Measurements from ENCODE around the gene LIX1. TPM values are rescaled to one million over a fixed set of nuclear protein-coding genes. Genes with fewer than 3 reads are reported as not detected.

The LIX1 gene
- total and polyA plus RNA-seq, 12 donors: 0.01 TPM; not detected in 11

DNA sequence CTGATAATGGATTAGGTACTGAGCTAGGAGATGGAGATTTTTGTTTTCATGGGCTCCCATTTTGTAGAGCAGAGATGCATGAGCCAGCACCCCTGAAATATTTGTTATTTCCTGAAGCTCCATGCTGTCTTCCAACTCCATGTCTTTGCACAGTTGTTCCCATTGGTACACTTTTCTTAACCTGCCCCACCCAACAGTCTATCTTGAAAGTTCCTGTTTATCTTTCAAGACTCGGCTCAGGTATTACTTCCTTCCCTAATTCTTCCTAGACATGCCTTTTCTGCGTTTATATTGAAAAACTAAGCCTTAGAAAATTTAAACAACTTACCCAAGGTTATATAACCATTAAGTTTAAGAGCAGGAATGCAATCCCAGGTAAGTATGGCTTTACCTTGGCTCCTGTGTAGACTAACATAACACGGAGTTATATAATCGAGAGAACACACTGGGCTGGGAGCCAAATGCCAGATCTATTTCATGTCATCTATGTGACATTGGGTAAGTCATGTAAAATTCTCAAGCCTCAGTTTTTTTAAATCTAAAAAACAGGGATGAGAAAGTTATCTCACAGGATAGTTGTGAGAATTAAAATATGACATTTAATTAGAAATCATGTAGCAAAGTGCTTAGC is 67.4 kb downstream of the LIX1 start:
- peaks cover 0 to 9% (median 0%) of the 10 kb centered on the region in 9 donors for H3K4me1 ChIP-seq
- DNase-seq: no peak
- H3K9me3 ChIP-seq: no peaks in the 10 kb centered on the region
- no peak overlapping the region for H3K4me3 ChIP-seq
- 58 to 60% methylated on average over 4 of the region's 4 CpGs for WGBS, 2 donors
- TF ChIP-seq, protein P1, sequence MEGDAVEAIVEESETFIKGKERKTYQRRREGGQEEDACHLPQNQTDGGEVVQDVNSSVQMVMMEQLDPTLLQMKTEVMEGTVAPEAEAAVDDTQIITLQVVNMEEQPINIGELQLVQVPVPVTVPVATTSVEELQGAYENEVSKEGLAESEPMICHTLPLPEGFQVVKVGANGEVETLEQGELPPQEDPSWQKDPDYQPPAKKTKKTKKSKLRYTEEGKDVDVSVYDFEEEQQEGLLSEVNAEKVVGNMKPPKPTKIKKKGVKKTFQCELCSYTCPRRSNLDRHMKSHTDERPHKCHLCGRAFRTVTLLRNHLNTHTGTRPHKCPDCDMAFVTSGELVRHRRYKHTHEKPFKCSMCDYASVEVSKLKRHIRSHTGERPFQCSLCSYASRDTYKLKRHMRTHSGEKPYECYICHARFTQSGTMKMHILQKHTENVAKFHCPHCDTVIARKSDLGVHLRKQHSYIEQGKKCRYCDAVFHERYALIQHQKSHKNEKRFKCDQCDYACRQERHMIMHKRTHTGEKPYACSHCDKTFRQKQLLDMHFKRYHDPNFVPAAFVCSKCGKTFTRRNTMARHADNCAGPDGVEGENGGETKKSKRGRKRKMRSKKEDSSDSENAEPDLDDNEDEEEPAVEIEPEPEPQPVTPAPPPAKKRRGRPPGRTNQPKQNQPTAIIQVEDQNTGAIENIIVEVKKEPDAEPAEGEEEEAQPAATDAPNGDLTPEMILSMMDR (IDR thresholded peaks at IDR 0.05): no peak
- ATAC-seq: no peak
- no peaks in the 10 kb centered on the region for H3K27me3 ChIP-seq
- intact Hi-C loops (cut with DNase I): no loop called here
- no peak overlapping the region for H3K27ac ChIP-seq
- H3K36me3 ChIP-seq: no peaks in the 10 kb centered on the region

DNA sequence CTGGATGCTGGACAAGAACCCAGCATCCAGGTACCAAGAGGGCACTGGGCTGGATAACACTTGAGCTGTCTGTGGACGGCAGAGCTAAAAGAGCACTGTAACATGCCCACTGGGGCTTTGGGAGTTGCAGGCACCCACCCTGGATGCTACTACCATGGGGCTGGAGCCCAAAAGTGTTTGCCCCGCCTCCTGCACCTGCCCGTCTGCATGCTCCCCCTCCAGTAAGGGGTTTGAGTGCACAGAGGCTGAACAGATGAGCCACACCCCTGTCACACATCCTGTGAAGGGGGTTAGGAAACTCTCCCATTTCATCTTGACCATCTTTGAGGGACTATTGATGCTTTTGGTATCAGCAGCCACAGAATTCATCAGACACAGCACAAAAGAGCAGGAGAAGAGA is 69.0 kb downstream of the LIX1 start:
- Histone ChIP-seq H3K36me3 (no peaks in the 10 kb centered on the region), H3K27me3 (no peaks in the 10 kb centered on the region), H3K4me3 (no peak overlapping the region), H3K4me1 (no peaks in the 10 kb centered on the region), H3K27ac (no peak overlapping the region), H3K9me3 (no peaks in the 10 kb centered on the region)
- 98% methylated on average over 3 of the region's 3 CpGs for WGBS, 2 donors
- DNase-seq (no peak), ATAC-seq (no peak)
- intact Hi-C loops (cut with DNase I): no loop called here
- TF ChIP-seq, protein P1 (IDR thresholded peaks at IDR 0.05): no peak

DNA sequence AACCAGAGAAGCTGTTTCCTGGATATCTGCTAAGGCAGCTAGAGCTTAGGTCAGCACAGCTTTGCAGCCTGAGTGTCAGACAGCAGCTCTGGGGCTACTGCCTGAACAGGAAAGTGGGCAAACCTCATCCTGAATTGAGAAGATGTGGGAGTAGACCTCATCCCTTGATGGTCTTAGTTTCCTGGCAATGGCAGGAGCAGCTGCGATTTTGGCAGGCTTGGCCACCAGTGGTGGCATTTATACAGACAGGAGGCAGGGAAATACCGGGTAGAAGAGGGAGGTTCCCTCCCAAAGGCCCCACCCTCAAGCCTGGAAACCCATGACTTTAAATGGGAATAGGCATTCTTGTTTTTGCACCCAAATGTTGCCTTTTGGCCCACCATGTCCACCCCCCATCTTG is 69.7 kb downstream of the LIX1 start:
- H3K27ac ChIP-seq: no peak overlapping the region
- H3K27me3 ChIP-seq: no peaks in the 10 kb centered on the region
- TF ChIP-seq, protein P1 (IDR thresholded peaks at IDR 0.05): no peak
- intact Hi-C loops (cut with DNase I): no loop called here
- no peaks in the 10 kb centered on the region for H3K9me3 ChIP-seq
- 57 to 71% methylated on average over 2 of the region's 2 CpGs for WGBS, 2 donors
- no peaks in the 10 kb centered on the region for H3K36me3 ChIP-seq
- ATAC-seq (no peak), DNase-seq (no peak)
- no peak overlapping the region for H3K4me3 ChIP-seq
- H3K4me1 ChIP-seq: no peaks in the 10 kb centered on the region

DNA sequence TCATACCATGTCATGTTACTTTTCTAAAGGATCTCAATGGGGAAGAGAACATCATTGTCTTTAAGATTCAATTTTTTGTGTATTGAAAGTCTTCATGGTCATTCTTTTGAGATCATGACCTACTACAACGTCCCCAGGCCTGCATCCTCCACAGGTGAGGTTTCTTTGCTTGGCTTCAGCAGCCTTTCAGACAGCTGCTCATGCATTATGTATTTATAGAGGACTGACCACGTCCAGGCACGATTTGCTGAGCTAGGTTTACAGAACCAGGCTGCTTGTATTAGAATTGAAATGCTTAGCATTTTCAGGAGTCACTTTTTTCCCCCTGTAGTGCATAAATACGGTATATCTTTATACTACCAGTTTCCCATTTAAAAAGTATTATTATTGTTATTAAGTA is 70.4 kb downstream of the LIX1 start:
- no peaks in the 10 kb centered on the region for H3K27me3 ChIP-seq
- no peak overlapping the region for H3K27ac ChIP-seq
- H3K4me3 ChIP-seq: no peak overlapping the region
- ATAC-seq: no peak
- TF ChIP-seq, protein P1 (IDR thresholded peaks at IDR 0.05): no peak
- intact Hi-C loops (cut with DNase I): no loop called here
- H3K36me3 ChIP-seq: no peaks in the 10 kb centered on the region
- H3K4me1 ChIP-seq: peaks cover 0 to 5% (median 0%) of the 10 kb centered on the region in 9 donors
- 86 to 90% methylated on average over 4 of the region's 4 CpGs for WGBS, 2 donors
- DNase-seq: no peak
- no peaks in the 10 kb centered on the region for H3K9me3 ChIP-seq
